ENCODE results near the gene SRSF7. TPM values are rescaled to one million over a fixed set of nuclear protein-coding genes. Genes with fewer than 3 reads are reported as not detected.
"Not testable (repeated sequence)": the region's sequence is repeated elsewhere in the genome, so short reads cannot be mapped to it uniquely, and the experiment has no call there.

SRSF7 gene
- total and polyA plus RNA-seq, 2 donors (not counting 3 experiments of a cell fraction or from before 2014, with no cell fraction given) = 165 to 202 TPM

DNA sequence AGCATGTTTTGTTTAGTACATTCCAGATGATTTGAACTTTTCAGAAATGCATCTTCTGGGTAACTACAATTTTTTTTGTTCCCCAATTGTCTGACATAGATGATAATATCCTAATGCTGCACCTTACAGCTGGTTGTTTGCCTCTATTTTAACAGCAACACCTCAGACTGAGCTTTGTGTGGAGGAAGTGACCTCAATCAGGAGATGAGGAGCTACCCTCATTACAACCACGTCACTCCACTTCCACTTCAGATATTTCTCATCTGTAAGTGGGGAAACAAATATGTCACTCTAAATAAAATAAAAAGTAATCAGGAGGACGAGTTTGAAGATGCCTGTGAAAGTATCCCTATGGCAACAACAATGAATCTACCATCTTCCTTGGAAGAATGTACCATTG is 12.1 kb upstream of the SRSF7 start:
- Histone ChIP-seq H3K36me3 (ENCODE audit: control insufficient read depth in 2 of 2, extremely low read depth in 1 of 2, insufficient read depth in 2 of 2, low read length in 2 of 2) (no peaks in the 10 kb centered on the region), H3K9ac (replicated peaks; ENCODE audit: extremely low read depth, insufficient read depth, low read length) (no peak overlapping the region), H2AFZ (ENCODE audit: low read depth, low read length) (no peak overlapping the region), H3K27ac (ENCODE audit: insufficient read depth, low read depth, low read length) (no peak overlapping the region), H3K79me2 (ENCODE audit: control insufficient read depth, insufficient read depth, low read length) (no peaks in the 10 kb centered on the region), H4K20me1 (replicated peaks; ENCODE audit: control insufficient read depth, extremely low read depth, insufficient read depth, low read length) (no peaks in the 10 kb centered on the region), H3K4me2 (ENCODE audit: insufficient read depth, low read length) (no peak overlapping the region), H3K4me3 (replicated peaks in 1 of 3; ENCODE audit: insufficient read depth in 1 of 3, low read depth in 1 of 3, low read length in 3 of 3) (no peak overlapping the region), H3K9me3 (replicated peaks; ENCODE audit: control insufficient read depth, insufficient read depth, low read length) (no peaks in the 10 kb centered on the region), H3K27me3 (ENCODE audit: control insufficient read depth in 2 of 2, insufficient read depth in 2 of 2, low read length in 2 of 2) (no peaks in the 10 kb centered on the region), H3K4me1 (ENCODE audit: control insufficient read depth, extremely low read depth, insufficient read depth, low read length) (no peaks in the 10 kb centered on the region), H3K9me1 (replicated peaks; ENCODE audit: control insufficient read depth, extremely low read depth, insufficient read depth, low read length) (no peaks in the 10 kb centered on the region)
- dilution Hi-C loops (cut with MboI; ENCODE audit: extremely low pct_ligation_motif_present, low sequenced_read_pairs) (no loop called here), intact Hi-C loops (cut with micrococcal nuclease) (no loop called here)
- TF ChIP-seq GATA2 (IDR thresholded peaks at IDR 0.05; ENCODE audit: insufficient read depth, insufficient read length, low read depth, low read length) (no peak), POLR2AphosphoS5 (IDR thresholded peaks at IDR 0.05; ENCODE audit: insufficient read depth, low read depth, low read length) (no peak), MYC (IDR thresholded peaks at IDR 0.05; ENCODE audit: low read depth, low read length) (no peak), POLR2A (IDR thresholded peaks at IDR 0.05; ENCODE audit: low read depth, low read length) (no peak), FOS (IDR thresholded peaks at IDR 0.05; ENCODE audit: borderline replicate concordance, insufficient read depth, low read length) (no peak), JUN (IDR thresholded peaks at IDR 0.05; ENCODE audit: borderline replicate concordance, insufficient read depth, insufficient read length, low read depth) (no peak), EZH2 (IDR thresholded peaks at IDR 0.05; ENCODE audit: borderline replicate concordance, low read depth, low read length, severe bottlenecking) (no peak)
- TF ChIP-seq, protein P1, sequence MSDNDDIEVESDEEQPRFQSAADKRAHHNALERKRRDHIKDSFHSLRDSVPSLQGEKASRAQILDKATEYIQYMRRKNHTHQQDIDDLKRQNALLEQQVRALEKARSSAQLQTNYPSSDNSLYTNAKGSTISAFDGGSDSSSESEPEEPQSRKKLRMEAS (IDR thresholded peaks at IDR 0.05; ENCODE audit: insufficient read depth, insufficient read length) = no peak
- TF ChIP-seq, protein P2, sequence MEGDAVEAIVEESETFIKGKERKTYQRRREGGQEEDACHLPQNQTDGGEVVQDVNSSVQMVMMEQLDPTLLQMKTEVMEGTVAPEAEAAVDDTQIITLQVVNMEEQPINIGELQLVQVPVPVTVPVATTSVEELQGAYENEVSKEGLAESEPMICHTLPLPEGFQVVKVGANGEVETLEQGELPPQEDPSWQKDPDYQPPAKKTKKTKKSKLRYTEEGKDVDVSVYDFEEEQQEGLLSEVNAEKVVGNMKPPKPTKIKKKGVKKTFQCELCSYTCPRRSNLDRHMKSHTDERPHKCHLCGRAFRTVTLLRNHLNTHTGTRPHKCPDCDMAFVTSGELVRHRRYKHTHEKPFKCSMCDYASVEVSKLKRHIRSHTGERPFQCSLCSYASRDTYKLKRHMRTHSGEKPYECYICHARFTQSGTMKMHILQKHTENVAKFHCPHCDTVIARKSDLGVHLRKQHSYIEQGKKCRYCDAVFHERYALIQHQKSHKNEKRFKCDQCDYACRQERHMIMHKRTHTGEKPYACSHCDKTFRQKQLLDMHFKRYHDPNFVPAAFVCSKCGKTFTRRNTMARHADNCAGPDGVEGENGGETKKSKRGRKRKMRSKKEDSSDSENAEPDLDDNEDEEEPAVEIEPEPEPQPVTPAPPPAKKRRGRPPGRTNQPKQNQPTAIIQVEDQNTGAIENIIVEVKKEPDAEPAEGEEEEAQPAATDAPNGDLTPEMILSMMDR (IDR thresholded peaks at IDR 0.05; ENCODE audit: extremely low read depth in 1 of 2, insufficient read depth in 1 of 2, low read depth in 1 of 2, low read length in 2 of 2) = no peak
- FAIRE-seq (no peak), DNase-seq (ENCODE audit: low read depth, low spot score) (no peak)
- ChIA-PET CTCF (interaction anchor here (1.1 kb wide), 1 partner anchor 97 kb away, joined by 3 read pairs; the partner anchor contains the start of gene GALM), POLR2A (interaction anchor here (2.6 kb wide), 1 partner anchor 12 kb away, joined by 21 read pairs; the partner anchor contains the start of gene SRSF7)
- BruUV-seq (replicated peaks) = no TSS peak

DNA sequence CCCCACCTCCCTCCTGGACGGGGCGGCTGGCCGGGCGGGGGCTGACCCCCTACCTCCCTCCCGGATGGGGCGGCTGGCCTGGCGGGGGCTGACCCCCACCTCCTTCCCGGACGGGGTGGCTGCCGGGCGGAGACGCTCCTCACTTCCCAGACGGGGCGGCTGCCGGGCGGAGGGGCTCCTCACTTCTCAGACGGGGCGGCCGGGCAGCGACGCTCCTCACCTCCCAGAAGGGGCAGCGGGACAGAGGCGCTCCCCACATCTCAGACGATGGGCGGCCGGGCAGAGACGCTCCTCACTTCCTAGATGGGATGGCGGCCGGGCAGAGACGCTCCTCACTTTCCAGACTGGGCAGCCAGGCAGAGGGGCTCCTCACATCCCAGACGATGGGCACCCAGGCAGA is 4.7 kb upstream of the SRSF7 start:
- dilution Hi-C loops (cut with MboI; ENCODE audit: extremely low pct_ligation_motif_present, low sequenced_read_pairs); POLR2A ChIA-PET; H3K9me1 ChIP-seq (replicated peaks; ENCODE audit: control insufficient read depth, extremely low read depth, insufficient read depth, low read length); intact Hi-C loops (cut with micrococcal nuclease); H3K4me1 ChIP-seq (ENCODE audit: control insufficient read depth, extremely low read depth, insufficient read depth, low read length); H3K27me3 ChIP-seq (ENCODE audit: control insufficient read depth in 2 of 2, insufficient read depth in 2 of 2, low read length in 2 of 2); H3K4me2 ChIP-seq (ENCODE audit: insufficient read depth, low read length); DNase-seq (ENCODE audit: low read depth, low spot score); H3K27ac ChIP-seq (ENCODE audit: insufficient read depth, low read depth, low read length); H3K9me3 ChIP-seq (replicated peaks; ENCODE audit: control insufficient read depth, insufficient read depth, low read length); H3K36me3 ChIP-seq (ENCODE audit: control insufficient read depth in 2 of 2, extremely low read depth in 1 of 2, insufficient read depth in 2 of 2, low read length in 2 of 2); FAIRE-seq; H3K79me2 ChIP-seq (ENCODE audit: control insufficient read depth, insufficient read depth, low read length); H3K4me3 ChIP-seq (replicated peaks in 1 of 3; ENCODE audit: insufficient read depth in 1 of 3, low read depth in 1 of 3, low read length in 3 of 3); H2AFZ ChIP-seq (ENCODE audit: low read depth, low read length); BruUV-seq (replicated peaks); CTCF ChIA-PET; H4K20me1 ChIP-seq (replicated peaks; ENCODE audit: control insufficient read depth, extremely low read depth, insufficient read depth, low read length); H3K9ac ChIP-seq (replicated peaks; ENCODE audit: extremely low read depth, insufficient read depth, low read length): not testable (repeated sequence)

Data from endothelial cell of umbilical vein (primary cell).